NCI-H774 (cell line): Measurements from ENCODE around the gene NOXA1.

Experiments
- DNase-seq: peaks from one replicate; lab custom pipeline; 2025; lab: John Stamatoyannopoulos, UW

The NOXA1 gene

DNA sequence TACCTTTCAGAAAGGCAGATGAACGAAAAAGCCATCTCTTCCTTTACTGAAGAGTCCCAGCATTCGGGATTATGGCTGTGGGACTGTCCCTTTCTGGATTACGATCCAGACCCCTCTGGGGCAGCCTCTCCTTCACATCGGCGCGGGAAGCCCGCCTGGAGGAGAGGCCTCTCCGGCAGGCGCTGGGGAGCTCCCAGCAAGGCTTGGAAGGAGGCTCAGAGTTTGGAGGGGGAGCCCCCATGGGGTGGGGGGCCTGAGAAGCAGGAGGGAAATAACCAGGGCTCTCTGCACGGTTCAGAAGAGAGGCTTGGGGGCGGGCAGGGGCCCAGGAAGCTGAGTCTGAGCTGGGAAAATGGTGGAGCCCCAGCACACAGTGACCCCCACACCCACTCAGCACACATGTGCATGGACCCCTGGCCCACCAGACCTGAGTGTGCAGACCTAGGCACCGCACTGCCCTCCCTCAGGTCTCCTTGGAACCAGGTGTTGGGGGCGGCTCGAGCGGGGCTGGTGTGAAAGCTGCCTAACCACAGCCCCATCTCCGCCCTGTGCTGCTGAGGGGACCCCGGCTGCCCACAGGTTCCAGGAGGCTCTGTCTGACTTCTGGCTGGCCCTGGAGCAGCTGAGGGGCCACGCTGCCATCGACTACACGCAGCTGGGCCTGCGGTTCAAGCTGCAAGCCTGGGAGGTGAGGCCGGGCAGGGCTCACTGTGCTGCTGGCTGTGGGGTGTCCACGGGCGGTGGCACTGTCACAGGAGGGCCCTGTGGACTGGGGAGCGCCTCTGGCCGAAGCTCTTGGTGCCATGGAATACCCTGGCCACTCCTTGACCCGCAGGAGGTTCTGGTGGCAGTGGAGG is 4.5 kb downstream of the NOXA1 start:
- DNase-seq, result no peak

DNA sequence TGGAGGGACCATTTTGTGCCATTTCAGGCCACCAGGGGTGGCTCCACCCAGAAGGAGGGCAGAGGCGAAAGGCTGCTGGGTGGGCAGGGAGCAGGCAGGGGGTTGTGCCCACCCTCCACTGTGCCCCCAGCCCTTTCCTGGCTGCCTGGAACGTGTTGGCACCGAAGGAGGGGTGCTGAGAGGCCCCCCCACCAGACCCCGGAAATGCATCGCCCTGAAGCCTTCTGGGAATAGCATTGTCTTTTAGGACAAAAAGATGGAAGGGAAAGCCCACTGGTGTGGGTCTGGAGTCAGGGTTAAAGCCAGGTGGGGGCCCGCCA is 5.1 kb downstream of the NOXA1 start:
- no peak for DNase-seq

DNA sequence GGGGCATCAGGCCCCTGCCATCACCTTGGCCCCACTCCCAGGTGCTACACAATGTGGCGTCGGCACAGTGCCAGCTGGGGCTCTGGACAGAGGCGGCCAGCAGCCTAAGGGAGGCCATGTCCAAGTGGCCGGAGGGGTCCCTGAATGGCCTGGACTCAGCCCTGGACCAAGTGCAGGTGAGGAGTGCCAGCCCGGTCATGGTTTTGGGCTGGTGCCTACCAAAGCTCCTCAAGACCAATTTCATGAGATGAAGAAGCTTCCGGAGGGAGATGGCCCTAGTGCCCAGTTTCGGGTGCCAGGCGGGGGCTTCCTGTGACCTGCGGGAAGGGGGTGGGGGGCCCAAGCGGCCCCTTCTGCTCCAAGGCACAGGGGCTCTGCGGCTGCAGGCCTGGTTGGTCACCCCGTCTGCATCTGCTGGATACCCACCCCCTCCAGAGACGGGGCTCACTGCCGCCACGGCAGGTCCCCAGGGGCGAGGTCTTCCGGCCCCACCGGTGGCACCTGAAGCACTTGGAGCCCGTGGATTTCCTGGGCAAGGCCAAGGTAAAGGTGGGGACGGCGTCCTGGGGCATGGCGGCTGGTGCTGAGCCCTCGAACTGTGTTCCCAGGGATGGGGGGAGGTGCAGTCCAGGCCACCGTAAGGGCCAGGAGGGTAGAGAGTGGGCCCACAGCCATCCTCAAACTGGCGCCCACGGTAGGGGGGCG is 5.8 kb downstream of the NOXA1 start:
- peak; percentile 42 for DNase-seq

DNA sequence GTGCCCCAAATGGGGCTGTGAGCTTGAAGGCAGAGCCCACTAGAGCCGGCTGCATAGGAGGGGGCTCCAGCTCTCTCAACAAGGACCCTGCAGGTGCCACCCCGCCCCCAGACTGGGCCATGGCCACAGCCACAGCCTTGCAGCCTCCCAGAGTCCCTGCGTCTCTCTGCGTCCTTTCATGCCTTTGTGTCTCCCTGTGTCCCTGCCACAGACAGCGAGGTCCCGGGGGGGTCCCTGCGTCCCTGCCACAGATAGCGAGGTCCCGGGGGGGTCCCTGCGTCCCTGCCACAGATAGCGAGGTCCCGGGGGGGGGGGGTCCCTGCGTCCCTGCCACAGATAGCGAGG is 6.3 kb downstream of the NOXA1 start:
- DNase-seq, result no peak

DNA sequence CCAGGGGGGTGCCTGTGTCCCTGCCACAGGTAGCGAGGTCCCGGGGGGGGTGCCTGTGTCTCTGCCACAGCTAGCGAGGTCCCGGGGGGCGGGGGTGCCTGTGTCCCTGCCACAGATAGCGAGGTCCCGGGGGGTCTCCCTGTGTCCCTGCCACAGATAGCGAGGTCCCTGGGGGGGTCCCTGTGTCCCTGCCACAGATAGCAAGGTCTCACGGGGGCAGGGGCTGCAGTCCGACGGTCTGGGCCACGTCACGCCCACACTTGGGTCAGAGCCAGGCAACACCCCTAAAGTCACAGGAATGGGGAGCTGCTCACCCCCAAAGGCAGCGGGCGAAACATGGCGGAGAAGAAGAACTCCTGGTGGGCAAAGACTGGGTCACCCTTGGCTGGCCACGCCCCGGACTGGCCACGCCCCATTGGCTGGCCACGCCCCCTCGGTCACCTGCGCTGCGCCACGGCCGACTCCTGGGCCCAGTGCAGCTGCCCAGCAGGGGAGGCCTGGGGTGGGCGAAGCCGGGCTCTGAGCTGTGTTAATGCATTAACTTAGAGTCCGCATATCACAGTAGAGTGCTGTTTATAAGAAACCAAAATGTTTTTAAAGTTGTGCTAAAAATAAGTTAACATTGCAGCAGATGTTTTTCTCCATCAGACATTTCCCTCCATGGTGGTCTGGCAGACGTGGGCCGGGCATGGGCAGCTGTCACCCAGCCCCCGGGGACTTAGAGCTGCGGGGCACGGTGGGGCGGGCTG is 7.0 kb downstream of the NOXA1 start:
- DNase-seq, result peak; percentile 83

DNA sequence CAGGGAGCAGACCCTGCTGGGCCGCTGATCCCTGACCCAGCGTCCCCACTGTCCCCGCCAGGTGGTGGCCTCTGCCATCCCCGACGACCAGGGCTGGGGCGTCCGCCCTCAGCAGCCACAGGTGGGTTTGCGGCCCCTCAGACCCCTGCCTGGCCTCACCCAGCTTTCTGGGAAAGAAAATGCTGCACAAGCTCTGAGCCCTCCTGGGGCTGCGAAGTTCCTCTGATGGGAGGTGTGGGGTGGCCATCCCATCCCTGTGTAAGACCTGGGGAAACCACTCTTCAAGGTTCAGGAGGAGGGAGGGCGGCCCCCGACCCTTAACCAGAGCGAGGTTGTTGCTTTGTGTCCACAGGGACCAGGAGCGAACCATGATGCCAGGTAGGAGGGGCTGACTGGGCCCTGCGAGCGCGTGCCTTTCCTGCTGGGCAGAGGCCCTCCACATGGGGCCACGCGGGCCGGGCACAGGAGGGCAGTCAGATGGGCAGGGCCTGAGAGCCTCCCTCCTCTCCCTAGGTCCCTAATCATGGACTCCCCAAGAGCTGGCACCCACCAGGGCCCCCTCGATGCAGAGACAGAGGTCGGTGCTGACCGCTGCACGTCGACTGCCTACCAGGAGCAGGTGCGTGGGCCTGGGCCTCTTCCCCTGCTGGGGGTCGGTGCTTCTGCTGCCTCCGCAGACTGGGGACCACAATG is 7.7 kb downstream of the NOXA1 start:
- DNase-seq, result no peak

DNA sequence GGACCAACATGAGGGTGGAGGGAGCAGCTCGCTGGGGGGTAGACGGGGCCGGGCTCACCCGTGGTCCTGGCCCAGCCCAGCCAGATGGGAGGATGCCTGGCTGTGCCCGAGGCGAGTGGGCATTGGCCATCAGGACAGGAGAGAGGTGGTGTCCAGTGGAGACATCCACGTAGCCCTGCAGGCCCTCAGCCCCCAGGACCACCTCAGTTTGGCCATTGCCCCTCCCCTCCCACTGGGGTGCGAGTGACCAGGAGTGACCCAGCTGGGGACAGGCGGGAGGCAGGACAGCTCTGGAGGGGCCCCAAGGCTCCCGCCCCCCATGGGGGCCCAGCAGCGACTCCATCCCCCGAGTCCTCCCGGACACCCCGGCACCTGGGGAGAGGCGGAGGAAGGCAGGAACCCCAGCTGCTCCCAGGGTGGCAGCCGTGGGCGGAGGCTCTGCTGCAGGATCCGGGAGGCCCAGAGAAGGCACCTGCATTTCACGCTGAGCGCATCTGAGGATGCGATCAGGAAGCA is 8.3 kb downstream of the NOXA1 start:
- DNase-seq, result no peak

DNA sequence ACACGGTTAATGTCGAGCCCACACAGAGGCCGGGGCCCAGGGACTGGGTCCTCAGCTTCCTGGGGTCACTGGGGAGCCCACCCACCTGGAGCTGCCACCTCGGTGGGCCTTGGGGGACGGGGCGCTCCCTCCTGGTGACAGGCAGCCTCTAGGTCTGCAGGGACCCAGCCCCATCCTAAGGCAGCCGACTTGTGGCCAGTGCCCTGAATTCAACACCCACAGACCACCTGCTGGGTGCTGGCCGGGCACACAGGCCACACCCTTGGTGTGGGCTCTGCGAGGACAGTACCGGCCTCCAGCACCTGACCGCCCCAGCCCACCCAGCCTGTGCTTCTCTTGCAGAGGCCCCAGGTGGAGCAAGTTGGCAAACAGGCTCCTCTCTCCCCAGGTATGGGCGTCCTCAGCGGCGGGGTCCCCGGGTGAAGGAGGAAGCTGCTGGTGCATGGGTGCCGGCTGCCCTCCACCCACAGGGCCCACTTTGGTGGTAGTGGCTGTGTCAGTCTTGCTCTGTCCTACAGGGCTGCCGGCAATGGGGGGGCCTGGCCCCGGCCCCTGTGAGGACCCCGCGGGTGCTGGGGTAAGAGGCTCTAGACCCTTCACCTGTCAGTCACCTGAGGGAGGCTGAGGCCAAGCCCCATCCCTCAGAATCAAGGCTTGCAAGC is 9.6 kb downstream of the NOXA1 start:
- no peak for DNase-seq

DNA sequence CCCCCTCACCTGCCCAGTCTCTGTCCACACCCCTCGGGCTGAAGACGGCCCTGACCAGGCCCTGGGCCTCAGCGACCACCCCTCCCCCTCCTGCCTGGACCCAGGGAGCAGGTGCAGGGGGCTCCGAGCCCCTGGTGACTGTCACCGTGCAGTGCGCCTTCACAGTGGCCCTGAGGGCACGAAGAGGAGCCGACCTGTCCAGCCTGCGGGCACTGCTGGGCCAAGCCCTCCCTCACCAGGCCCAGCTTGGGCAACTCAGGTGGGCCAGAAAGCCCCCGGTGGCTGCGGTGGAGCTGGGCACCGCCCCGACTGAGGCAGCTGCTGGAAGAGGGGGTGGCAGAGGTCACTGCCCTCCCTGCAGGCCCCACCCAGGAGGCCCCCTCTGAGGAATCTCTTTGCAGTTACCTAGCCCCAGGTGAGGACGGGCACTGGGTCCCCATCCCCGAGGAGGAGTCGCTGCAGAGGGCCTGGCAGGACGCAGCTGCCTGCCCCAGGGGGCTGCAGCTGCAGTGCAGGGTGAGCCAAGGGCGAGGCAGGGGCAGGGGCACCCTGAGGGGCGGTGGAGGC is 10.2 kb downstream of the NOXA1 start:
- no peak for DNase-seq

DNA sequence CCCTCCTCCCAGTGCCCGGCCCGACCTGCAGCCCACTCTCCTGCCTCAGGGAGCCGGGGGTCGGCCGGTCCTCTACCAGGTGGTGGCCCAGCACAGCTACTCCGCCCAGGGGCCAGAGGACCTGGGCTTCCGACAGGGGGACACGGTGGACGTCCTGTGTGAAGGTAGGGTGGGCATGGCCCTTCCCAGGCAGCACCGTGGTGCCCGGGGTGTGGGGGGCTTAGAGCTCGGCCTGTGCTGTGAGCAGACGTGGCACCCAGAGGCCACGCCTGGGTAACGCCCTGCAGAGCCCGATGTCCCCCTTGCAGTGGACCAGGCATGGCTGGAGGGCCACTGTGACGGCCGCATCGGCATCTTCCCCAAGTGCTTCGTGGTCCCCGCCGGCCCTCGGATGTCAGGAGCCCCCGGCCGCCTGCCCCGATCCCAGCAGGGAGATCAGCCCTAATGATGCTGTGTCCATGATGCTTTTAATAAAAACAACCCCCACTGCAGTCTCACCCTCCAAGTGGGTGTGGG is 10.8 kb downstream of the NOXA1 start:
- no peak for DNase-seq

DNA sequence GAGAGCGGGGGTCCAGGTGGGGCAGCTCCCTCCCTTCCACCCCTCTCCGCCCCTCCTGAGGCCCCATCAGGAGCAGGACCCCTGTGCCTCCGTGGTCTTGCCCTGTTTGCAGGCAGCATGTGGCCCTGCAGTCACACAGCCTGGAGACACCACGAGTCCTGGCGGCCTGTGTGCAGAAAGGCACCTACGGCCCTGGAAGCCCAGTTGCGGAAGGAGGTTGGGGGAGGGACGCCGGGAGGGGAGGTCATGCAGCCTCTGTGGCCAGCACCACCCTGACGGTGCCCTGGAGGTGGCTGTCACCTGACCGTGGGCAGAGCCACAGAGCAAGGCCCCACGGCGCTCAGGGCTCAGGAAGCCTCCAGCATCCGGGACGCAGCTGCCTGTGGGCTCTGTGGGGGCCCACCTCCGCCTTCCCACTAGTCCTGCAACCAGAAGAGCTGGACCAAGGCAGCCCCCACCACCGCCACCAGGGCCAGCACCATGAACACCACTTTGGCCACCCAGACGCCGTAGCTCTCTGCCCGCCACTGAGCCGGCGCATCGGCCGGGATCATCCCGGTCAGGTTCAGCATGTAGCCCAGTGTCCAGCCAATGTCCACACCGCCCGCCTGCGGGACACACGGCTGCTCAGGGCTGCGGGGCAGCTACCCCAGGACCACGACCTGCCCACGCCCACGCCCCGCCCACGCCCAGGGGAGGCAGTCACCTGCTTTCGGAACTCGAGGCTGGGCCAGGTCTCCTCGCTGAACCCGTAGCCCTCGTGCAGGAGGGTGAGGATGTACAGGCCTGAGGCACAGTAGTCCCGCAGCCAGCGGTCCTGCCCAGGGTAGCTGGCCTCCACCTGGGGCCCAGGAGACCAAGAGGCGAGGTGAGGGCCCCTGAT is 11.5 kb downstream of the NOXA1 start:
- DNase-seq, result no peak

DNA sequence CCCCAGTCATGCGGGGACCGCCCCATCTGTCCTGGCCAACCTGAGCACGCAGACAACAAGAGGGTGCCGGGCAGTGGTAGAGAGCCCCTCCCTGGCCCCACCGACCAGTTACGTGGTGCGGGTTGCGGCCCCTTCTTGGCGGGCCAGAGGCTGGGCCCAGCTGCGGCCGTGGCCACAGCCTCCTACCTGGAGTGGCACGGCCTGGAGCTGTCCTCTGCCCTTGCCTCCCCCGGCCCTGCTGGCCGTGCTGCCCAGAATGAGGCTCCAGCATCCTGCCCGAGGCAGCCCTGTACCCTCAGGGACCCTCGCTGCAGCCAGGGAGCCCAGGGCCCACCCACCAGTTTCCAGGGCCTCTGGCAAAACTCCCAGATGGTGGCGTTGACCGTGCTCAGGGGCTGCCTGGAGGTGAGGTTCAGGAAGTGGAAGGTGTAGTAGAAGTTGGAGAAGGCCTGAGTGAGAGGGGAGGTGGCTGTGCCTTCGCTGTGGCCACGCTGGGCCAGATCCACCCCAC is 12.2 kb downstream of the NOXA1 start:
- no peak for DNase-seq

DNA sequence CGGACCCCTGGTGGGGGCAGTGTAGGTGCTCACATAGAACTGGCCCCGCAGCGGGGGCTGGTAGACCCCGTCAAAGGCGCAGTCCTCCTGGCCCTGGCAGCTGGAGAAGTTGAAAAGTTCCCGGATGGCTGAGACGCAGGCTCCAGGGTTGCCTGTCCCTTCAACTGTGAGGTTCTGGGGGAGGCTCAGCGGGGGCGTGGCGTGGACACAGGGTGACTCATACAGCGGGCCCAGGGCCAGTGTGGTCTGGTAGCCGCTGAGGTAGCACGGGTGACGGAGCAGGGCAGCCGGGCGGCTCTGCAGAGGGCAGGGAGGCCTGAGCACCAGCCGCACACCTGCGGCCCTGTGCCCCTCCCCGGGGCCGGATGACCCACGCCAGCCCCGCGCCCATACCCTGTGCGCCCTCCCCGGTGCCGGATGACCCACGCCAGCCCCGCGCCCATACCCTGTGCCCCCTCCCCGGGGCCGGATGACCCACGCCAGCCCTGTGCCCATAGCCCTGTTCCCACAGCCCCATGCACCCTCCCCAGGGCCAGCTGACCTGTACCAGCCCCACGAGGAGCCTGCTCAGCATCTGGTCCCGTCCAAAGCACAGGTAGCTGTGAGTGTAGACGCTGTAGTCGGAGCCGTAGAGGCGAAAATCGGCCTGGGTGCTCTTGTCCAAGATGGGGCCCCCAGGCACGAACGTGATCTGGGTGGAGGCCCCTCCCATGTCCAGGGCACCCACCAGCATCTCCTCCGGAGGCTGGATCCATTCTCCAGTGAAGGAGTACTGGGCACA is 13.0 kb downstream of the NOXA1 start:
- DNase-seq, result no peak

DNA sequence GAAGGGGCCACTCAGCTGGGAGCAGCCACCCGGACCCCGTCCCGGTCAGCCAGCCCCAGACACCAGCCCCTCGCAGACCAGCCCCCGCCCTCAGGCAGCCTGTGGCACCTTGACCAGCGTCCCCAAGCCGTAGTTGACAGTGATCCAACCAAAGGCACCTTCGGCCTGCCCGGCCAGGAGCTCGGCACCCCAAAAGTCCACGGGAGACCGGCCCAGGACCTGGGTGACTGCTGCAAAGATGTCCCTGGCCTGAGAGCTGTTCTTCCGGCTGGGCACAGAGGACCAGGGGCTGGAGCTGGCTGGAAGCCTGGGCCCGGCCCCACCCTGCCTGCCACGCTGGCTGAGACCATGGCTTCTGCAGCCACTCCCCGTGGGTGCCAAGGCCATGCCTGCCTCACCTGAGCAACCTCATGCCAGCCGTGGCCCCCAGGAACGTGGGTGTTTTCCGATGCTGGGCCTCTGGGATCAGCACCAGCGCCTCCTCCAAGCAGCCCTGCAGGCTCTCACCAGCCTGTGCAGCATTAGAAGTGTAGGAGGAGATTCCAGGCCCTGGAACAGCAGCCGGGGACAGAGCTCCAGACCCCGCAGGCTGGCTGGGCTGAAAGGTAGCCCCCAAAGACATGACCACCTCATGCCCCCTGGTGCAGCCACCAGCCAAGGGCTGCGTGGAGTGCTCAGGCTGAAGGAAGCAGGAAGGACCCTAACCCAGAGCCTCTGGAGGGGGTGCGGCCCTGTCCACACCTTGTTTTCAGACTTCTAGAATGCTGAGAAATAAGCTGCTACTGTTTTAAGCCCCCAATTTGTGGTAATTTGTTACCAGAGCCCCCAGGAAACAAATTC is 13.8 kb downstream of the NOXA1 start:
- DNase-seq, result no peak

DNA sequence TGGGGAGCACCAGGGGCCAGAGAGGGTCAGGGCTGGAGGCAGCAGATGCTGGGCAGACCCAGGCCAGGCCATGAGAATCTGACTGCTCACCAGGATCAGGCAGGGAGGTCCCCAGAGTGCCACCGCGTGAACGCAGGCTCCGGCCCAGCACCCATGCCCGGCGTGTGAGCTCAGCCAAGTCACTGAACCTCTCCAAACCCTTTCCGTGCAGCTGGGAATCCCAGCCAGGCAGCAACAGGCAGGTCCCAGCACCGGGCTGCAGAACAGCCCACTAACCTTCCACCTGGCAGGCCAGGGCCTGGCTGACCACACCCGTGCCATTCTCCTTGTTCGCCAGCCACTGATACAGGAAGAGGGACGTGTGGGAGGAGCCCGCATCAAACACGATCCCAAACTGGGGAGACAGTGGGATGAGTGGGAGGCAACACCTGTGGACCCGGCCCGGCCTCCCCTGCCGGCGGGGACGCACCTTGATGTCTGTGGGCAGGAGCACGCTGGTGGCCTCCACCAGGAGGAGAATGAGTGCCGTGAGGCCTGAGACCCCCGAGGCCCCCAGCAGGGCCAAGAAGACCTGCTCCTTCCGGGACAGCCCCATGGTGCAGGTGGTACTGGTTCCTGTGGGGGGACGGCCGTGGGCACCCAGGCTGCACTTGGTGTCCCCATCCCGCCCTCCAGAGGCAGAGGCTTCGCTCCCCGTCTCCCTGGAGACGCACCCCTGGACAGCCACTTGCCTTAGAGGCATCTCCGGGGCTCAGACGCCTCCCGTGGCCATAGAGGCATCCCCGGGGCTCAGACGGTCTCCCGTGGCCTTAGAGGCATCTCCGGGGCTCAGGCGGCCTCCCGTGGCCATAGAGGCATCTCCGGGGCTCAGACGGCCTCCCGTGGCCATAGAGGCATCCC is 14.7 kb downstream of the NOXA1 start:
- DNase-seq, result no peak

DNA sequence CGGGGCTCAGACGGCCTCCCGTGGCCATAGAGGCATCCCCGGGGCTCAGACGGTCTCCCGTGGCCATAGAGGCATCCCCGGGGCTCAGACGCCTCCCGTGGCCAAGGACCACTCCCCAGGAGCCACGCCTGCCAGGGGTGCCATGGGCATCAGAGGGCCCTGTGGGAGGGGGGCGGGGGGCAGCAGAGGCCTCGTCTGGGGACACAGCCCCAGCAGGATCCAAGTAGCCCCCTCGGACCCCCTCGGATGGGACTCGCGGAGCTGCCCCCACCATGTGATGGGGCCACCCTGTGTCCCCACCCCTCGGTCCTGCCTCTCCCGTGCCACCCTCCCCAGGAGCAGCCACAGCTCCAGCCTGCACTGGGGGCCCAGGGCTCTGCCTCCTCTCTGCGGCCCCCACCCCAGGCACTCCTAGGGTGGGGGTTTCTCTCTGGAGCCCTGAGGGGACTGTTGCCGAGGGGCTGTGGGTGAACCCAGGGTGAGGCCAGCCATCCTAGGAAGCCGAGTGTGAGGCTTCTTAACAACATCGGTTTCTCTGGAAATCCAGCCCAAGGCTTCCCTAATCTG is 15.5 kb downstream of the NOXA1 start:
- DNase-seq, result no peak
